Osteocyte (in vitro differentiated cells): ENCODE data around the gene ZBED1. TPM values are rescaled to one million over a fixed set of nuclear protein-coding genes. Genes with fewer than 3 reads are reported as not detected.
"Not testable (repeated sequence)": the region's sequence is repeated elsewhere in the genome, so short reads cannot be mapped to it uniquely, and the experiment has no call there.

Experiments
- DNase-seq: peaks from one replicate; pipeline ENCODE4 v3.0.0; 2021; ENCODE audit warnings: mixed read lengths; ENCODE audit not compliant: unreplicated experiment; ENCODE audit errors: extremely low spot score
- H3K27ac Mint-ChIP-seq: one replicate; pipeline ENCODE4 v1.8.0; 2021; ENCODE audit warnings: mild to moderate bottlenecking, mixed read lengths; ENCODE audit not compliant: unreplicated experiment
- H3K27me3 Mint-ChIP-seq: one replicate; pipeline ENCODE4 v1.8.0; 2021; ENCODE audit warnings: mixed read lengths; ENCODE audit not compliant: unreplicated experiment
- H3K36me3 Mint-ChIP-seq: one replicate; pipeline ENCODE4 v1.8.0; 2021; ENCODE audit warnings: mixed read lengths; ENCODE audit not compliant: unreplicated experiment
- H3K4me1 Mint-ChIP-seq: one replicate; pipeline ENCODE4 v1.8.0; 2021; ENCODE audit warnings: mixed read lengths; ENCODE audit not compliant: unreplicated experiment
- H3K4me3 Mint-ChIP-seq: one replicate; pipeline ENCODE4 v1.8.0; 2021; ENCODE audit warnings: mild to moderate bottlenecking, moderate library complexity, mixed read lengths; ENCODE audit not compliant: unreplicated experiment
- H3K9me3 Mint-ChIP-seq: one replicate; pipeline ENCODE4 v1.8.0; 2021; ENCODE audit warnings: mixed read lengths; ENCODE audit not compliant: unreplicated experiment
- total RNA-seq: library from RNA; stranded (reverse); gene quantifications from 2 replicates; pipeline ENCODE4 v1.2.1, GENCODE V29; 2021
- TF ChIP-seq, protein P1 (sequence below): fragments of 200-600 bp; sonication (generic); IDR thresholded peaks from 2 replicates; pipeline ENCODE4 v1.5.0; 2021; ENCODE audit warnings: antibody characterized with exemption, mild to moderate bottlenecking, moderate library complexity

Gene ZBED1
- total RNA-seq, 1 donor from 2014 or later = 56.4 TPM

GRCh38 chrX:2462074-2462473 is 38.7 kb downstream of the ZBED1 start:
- Mint-ChIP-seq H3K4me3 (no peak overlapping the region), H3K27ac (no peak overlapping the region), H3K9me3 (no peaks in the 10 kb centered on the region), H3K36me3 (peaks cover 4% of the 10 kb centered on the region), H3K4me1 (peaks cover 16% of the 10 kb centered on the region), H3K27me3 (no peaks in the 10 kb centered on the region)
- no peak for DNase-seq
- TF ChIP-seq, protein P1, sequence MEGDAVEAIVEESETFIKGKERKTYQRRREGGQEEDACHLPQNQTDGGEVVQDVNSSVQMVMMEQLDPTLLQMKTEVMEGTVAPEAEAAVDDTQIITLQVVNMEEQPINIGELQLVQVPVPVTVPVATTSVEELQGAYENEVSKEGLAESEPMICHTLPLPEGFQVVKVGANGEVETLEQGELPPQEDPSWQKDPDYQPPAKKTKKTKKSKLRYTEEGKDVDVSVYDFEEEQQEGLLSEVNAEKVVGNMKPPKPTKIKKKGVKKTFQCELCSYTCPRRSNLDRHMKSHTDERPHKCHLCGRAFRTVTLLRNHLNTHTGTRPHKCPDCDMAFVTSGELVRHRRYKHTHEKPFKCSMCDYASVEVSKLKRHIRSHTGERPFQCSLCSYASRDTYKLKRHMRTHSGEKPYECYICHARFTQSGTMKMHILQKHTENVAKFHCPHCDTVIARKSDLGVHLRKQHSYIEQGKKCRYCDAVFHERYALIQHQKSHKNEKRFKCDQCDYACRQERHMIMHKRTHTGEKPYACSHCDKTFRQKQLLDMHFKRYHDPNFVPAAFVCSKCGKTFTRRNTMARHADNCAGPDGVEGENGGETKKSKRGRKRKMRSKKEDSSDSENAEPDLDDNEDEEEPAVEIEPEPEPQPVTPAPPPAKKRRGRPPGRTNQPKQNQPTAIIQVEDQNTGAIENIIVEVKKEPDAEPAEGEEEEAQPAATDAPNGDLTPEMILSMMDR = no peak

DNA sequence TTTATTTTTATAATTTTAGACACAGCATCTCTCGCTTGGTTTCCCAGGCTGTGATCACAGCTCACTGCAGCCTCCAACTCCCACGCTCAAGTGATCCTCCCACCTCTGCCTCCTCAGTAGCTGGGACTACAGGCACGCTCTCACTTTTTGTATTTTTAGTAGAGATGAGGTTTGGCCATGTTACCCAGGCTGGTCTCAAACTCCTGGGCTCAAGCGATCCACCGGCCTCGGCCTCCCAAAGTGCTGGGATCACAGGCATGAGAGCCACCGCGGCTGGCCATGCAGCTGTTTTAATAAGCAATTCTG is 39.1 kb downstream of the ZBED1 start:
- Mint-ChIP-seq H3K9me3 (no peaks in the 10 kb centered on the region), H3K27ac (no peak overlapping the region), H3K36me3 (peaks cover 4% of the 10 kb centered on the region), H3K4me1 (peaks cover 16% of the 10 kb centered on the region), H3K4me3 (no peak overlapping the region), H3K27me3 (no peaks in the 10 kb centered on the region)
- no peak for DNase-seq
- TF ChIP-seq, protein P1 = no peak

GRCh38 chrX:2460821-2461710 is 39.7 kb downstream of the ZBED1 start:
- not testable (repeated sequence) for H3K9me3 Mint-ChIP-seq, DNase-seq, H3K36me3 Mint-ChIP-seq, H3K27ac Mint-ChIP-seq, H3K4me3 Mint-ChIP-seq, H3K27me3 Mint-ChIP-seq
- H3K4me1 Mint-ChIP-seq = peaks cover 16% of the 10 kb centered on the region

- H3K27ac Mint-ChIP-seq, H3K36me3 Mint-ChIP-seq, DNase-seq, H3K9me3 Mint-ChIP-seq, H3K4me3 Mint-ChIP-seq, H3K27me3 Mint-ChIP-seq: not testable (repeated sequence)
- peaks cover 16% of the 10 kb centered on the region for H3K4me1 Mint-ChIP-seq
Measured at GRCh38 chrX:2460048-2460447, 40.7 kb downstream of the ZBED1 start.

DNA sequence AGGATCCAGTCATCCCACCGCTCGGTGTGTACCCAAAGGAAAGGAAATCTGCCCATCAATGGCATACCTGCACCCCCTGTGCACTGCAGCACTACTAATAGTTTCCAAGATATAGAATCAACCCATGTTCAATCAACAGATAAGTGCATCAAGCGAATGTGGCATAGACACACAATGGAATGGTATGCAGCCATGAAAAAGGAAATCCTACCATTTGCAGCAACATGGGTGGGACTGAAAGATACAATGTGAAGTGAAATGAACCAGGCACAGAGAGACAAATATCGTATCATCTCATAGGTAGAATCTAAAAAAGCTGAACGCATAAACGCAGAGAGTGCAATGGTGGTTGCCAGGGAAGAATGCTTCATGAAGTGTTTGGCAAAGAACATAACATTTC is 42.5 kb downstream of the ZBED1 start:
- H3K27ac Mint-ChIP-seq = no peak overlapping the region
- DNase-seq = no peak
- H3K36me3 Mint-ChIP-seq = peaks cover 4% of the 10 kb centered on the region
- H3K27me3 Mint-ChIP-seq = no peaks in the 10 kb centered on the region
- TF ChIP-seq, protein P1 = no peak
- H3K4me1 Mint-ChIP-seq = peaks cover 16% of the 10 kb centered on the region
- H3K9me3 Mint-ChIP-seq = no peaks in the 10 kb centered on the region
- H3K4me3 Mint-ChIP-seq = no peak overlapping the region

DNA sequence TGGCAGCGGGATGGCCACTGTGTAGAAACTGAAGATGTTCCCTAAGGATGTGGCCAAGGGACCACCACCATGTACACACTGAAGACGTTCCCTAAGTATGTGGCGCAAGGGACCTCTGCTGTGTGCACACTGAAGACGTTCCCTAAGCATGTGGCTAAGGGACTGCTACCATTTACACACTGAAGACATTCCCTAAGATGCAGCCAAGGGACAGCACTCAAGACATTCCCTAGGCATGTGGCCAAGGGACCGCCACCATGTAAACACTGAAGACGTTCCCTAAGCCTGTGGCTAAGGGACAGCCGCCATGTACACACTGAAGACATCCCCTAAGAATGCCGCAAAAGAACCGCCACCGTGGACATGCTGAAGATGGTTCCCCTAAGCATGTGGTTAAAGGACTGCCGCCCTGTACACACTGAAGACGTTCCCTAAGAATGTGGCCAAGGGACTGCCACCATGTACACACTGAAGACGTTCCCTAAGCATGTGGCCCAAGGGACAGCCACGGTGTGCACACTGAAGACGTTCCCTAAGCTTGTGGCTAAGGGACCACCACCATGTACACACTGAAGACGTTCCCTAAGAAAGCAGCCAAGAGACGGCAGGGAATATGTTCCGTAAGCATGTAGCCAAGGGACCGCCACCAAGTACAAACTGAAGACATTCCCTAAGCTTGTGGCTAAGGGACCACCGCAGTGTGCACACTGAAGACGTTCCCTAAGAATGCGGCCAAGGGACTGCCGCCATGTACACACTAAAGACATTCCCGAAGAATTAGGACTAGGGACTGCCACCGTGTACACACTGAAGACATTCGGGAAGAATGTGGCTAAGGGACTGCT is 43.3 kb downstream of the ZBED1 start:
- TF ChIP-seq, protein P1 = no peak
- no peaks in the 10 kb centered on the region for H3K9me3 Mint-ChIP-seq
- H3K4me3 Mint-ChIP-seq = no peak overlapping the region
- H3K4me1 Mint-ChIP-seq = peaks cover 13% of the 10 kb centered on the region
- H3K27me3 Mint-ChIP-seq = no peaks in the 10 kb centered on the region
- no peak for DNase-seq
- H3K27ac Mint-ChIP-seq = no peak overlapping the region
- peaks cover 4% of the 10 kb centered on the region for H3K36me3 Mint-ChIP-seq

DNA sequence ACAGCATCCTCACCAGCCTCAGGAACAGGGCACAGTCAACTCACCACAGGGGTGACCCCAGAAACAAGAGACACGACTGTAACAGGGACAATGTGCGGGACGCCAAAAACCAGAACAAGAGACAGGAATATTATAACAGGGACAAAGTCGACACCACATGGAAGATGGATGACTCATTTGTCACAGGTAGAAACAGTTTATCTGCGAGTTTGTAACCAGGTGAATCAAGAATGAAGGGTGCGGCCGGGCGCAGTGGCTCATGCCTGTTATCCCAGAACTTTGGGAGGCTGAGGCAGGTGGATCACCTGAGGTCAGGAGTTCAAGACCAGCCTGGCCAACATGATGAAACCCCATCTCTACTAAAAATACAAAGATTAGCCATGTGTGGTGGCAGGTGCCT is 44.7 kb downstream of the ZBED1 start:
- H3K27ac Mint-ChIP-seq, H3K9me3 Mint-ChIP-seq, DNase-seq, H3K27me3 Mint-ChIP-seq, H3K4me1 Mint-ChIP-seq, H3K4me3 Mint-ChIP-seq, H3K36me3 Mint-ChIP-seq: not testable (repeated sequence)

- not testable (repeated sequence) for H3K36me3 Mint-ChIP-seq, DNase-seq, H3K9me3 Mint-ChIP-seq, H3K4me1 Mint-ChIP-seq, H3K4me3 Mint-ChIP-seq, H3K27me3 Mint-ChIP-seq, H3K27ac Mint-ChIP-seq
Measured at GRCh38 chrX:2454620-2455019, 46.2 kb downstream of the ZBED1 start.
